ENCODE measurements around the gene DLG2. TPM values are rescaled to one million over a fixed set of nuclear protein-coding genes. Genes with fewer than 3 reads are reported as not detected.

The DLG2 gene
- total and polyA plus RNA-seq, 9 of the 15 experiments (the other 6 are each of a cell fraction or from before 2014, with no cell fraction given), result 0.52 to 1.6 (median 0.95) TPM

DNA sequence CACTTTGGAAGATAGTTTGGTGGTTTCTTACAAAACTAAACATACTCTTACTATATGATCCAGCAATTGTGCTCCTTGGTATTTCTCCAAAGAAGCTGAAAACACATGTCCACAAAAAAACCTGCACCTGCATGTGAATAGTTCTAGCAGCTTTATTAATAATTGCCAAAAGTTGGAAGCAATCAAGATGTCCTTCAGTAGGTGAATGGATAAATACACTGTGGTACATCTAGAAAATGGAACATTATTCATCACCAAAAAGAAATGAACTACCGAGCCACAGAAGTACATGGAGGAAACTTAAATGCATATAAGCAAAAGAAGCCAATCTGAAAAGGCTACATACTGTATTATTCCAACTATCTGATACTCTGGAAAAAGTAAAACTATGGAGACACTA, 1771.9 kb downstream of the DLG2 start (continued):
- TF ChIP-seq, protein P1, sequence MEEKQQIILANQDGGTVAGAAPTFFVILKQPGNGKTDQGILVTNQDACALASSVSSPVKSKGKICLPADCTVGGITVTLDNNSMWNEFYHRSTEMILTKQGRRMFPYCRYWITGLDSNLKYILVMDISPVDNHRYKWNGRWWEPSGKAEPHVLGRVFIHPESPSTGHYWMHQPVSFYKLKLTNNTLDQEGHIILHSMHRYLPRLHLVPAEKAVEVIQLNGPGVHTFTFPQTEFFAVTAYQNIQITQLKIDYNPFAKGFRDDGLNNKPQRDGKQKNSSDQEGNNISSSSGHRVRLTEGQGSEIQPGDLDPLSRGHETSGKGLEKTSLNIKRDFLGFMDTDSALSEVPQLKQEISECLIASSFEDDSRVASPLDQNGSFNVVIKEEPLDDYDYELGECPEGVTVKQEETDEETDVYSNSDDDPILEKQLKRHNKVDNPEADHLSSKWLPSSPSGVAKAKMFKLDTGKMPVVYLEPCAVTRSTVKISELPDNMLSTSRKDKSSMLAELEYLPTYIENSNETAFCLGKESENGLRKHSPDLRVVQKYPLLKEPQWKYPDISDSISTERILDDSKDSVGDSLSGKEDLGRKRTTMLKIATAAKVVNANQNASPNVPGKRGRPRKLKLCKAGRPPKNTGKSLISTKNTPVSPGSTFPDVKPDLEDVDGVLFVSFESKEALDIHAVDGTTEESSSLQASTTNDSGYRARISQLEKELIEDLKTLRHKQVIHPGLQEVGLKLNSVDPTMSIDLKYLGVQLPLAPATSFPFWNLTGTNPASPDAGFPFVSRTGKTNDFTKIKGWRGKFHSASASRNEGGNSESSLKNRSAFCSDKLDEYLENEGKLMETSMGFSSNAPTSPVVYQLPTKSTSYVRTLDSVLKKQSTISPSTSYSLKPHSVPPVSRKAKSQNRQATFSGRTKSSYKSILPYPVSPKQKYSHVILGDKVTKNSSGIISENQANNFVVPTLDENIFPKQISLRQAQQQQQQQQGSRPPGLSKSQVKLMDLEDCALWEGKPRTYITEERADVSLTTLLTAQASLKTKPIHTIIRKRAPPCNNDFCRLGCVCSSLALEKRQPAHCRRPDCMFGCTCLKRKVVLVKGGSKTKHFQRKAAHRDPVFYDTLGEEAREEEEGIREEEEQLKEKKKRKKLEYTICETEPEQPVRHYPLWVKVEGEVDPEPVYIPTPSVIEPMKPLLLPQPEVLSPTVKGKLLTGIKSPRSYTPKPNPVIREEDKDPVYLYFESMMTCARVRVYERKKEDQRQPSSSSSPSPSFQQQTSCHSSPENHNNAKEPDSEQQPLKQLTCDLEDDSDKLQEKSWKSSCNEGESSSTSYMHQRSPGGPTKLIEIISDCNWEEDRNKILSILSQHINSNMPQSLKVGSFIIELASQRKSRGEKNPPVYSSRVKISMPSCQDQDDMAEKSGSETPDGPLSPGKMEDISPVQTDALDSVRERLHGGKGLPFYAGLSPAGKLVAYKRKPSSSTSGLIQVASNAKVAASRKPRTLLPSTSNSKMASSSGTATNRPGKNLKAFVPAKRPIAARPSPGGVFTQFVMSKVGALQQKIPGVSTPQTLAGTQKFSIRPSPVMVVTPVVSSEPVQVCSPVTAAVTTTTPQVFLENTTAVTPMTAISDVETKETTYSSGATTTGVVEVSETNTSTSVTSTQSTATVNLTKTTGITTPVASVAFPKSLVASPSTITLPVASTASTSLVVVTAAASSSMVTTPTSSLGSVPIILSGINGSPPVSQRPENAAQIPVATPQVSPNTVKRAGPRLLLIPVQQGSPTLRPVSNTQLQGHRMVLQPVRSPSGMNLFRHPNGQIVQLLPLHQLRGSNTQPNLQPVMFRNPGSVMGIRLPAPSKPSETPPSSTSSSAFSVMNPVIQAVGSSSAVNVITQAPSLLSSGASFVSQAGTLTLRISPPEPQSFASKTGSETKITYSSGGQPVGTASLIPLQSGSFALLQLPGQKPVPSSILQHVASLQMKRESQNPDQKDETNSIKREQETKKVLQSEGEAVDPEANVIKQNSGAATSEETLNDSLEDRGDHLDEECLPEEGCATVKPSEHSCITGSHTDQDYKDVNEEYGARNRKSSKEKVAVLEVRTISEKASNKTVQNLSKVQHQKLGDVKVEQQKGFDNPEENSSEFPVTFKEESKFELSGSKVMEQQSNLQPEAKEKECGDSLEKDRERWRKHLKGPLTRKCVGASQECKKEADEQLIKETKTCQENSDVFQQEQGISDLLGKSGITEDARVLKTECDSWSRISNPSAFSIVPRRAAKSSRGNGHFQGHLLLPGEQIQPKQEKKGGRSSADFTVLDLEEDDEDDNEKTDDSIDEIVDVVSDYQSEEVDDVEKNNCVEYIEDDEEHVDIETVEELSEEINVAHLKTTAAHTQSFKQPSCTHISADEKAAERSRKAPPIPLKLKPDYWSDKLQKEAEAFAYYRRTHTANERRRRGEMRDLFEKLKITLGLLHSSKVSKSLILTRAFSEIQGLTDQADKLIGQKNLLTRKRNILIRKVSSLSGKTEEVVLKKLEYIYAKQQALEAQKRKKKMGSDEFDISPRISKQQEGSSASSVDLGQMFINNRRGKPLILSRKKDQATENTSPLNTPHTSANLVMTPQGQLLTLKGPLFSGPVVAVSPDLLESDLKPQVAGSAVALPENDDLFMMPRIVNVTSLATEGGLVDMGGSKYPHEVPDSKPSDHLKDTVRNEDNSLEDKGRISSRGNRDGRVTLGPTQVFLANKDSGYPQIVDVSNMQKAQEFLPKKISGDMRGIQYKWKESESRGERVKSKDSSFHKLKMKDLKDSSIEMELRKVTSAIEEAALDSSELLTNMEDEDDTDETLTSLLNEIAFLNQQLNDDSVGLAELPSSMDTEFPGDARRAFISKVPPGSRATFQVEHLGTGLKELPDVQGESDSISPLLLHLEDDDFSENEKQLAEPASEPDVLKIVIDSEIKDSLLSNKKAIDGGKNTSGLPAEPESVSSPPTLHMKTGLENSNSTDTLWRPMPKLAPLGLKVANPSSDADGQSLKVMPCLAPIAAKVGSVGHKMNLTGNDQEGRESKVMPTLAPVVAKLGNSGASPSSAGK (IDR thresholded peaks at IDR 0.05), result no peak
- TF ChIP-seq, protein P2, sequence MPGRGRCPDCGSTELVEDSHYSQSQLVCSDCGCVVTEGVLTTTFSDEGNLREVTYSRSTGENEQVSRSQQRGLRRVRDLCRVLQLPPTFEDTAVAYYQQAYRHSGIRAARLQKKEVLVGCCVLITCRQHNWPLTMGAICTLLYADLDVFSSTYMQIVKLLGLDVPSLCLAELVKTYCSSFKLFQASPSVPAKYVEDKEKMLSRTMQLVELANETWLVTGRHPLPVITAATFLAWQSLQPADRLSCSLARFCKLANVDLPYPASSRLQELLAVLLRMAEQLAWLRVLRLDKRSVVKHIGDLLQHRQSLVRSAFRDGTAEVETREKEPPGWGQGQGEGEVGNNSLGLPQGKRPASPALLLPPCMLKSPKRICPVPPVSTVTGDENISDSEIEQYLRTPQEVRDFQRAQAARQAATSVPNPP (IDR thresholded peaks at IDR 0.05; ENCODE audit: borderline replicate concordance, insufficient read depth, insufficient read length), result no peak
- TF ChIP-seq GATA2 (CRISPR knock-in tag; IDR thresholded peaks at IDR 0.05) (no peak), HNRNPUL1 (IDR thresholded peaks at IDR 0.05; ENCODE audit: low read length) (no peak), KDM1A (IDR thresholded peaks at IDR 0.05) (no peak), ZNF707 (CRISPR knock-in tag; conservative IDR thresholded peaks at IDR 0.05) (no peak), CBFA2T3 (IDR thresholded peaks at IDR 0.05) (no peak), ZNF121 (CRISPR knock-in tag; conservative IDR thresholded peaks at IDR 0.05) (no peak)
- TF ChIP-seq, protein P3, sequence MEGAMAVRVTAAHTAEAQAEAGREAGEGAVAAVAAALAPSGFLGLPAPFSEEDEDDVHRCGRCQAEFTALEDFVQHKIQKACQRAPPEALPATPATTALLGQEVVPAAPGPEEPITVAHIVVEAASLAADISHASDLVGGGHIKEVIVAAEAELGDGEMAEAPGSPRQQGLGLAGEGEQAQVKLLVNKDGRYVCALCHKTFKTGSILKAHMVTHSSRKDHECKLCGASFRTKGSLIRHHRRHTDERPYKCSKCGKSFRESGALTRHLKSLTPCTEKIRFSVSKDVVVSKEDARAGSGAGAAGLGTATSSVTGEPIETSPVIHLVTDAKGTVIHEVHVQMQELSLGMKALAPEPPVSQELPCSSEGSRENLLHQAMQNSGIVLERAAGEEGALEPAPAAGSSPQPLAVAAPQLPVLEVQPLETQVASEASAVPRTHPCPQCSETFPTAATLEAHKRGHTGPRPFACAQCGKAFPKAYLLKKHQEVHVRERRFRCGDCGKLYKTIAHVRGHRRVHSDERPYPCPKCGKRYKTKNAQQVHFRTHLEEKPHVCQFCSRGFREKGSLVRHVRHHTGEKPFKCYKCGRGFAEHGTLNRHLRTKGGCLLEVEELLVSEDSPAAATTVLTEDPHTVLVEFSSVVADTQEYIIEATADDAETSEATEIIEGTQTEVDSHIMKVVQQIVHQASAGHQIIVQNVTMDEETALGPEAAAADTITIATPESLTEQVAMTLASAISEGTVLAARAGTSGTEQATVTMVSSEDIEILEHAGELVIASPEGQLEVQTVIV (CRISPR knock-in tag; IDR thresholded peaks at IDR 0.05; ENCODE audit: borderline replicate concordance), result no peak

Measured in K562 (cell line).